ENCODE data around the gene RASL11A.
A peak's percentile ranks its signal among the peaks of the same experiment; 100 is the strongest.

The RASL11A gene

DNA sequence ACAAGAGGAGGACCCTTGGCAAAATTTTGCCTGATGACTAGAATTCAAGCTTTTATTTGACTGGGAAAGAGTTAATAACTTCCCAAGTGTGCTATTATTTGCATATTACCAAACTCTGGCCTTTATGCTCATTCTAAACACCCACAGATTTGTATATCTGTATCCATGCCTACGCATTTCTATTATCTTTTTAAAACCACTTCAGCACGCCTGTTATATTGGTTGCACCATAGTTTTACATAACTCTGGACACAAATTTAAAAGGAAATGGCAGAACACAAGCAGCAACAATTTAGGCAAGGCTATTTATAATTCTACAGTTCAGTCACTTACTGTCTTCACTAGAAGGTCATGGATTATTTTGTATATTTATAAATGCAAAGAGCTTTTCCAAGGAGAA is 3.7 kb upstream of the RASL11A start:
- no peaks in the 10 kb centered on the region for H3K9me3 ChIP-seq (ENCODE audit: insufficient read depth, low read depth, low read length)
- no peaks in the 10 kb centered on the region for H3K4me1 ChIP-seq (ENCODE audit: insufficient read depth, low read length)
- no peak overlapping the region for H3K4me3 ChIP-seq (ENCODE audit: low read length)
- WGBS = 93% methylated on average over 2 of the region's 2 CpGs
- H3K27ac ChIP-seq (ENCODE audit: low read depth, low read length) = no peak overlapping the region
- no peak overlapping the region for H3K9ac ChIP-seq (ENCODE audit: low read depth, low read length)
- H3K36me3 ChIP-seq (ENCODE audit: insufficient read depth, low read length) = no peaks in the 10 kb centered on the region
- H3K27me3 ChIP-seq (ENCODE audit: insufficient read depth, low read length) = peaks cover 24% of the 10 kb centered on the region

DNA sequence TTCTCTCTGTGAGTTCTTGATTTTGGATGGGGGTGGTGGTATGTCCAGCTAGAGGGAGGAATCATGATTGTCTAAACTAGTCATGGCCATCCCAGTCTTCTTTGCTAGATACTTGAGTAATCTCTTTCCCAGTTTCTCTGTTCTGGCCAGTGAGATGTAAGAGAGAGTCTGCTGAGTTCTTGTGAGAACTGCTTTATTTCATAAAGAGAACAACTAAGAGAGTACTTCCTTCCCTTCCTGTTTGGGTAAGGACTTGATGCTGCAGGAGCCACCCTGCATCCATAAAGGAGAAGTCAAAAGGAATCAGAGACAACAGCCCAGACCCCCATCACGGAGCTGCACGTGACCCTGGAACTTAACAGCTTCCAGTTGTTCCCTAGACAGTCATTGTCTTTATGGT is 3.0 kb upstream of the RASL11A start:
- H3K27ac ChIP-seq (ENCODE audit: low read depth, low read length) = no peak overlapping the region
- no peaks in the 10 kb centered on the region for H3K4me1 ChIP-seq (ENCODE audit: insufficient read depth, low read length)
- no peaks in the 10 kb centered on the region for H3K36me3 ChIP-seq (ENCODE audit: insufficient read depth, low read length)
- no peak overlapping the region for H3K9ac ChIP-seq (ENCODE audit: low read depth, low read length)
- H3K27me3 ChIP-seq (ENCODE audit: insufficient read depth, low read length) = peaks cover 31% of the 10 kb centered on the region
- WGBS = 88% methylated on average over 2 of the region's 2 CpGs
- no peaks in the 10 kb centered on the region for H3K9me3 ChIP-seq (ENCODE audit: insufficient read depth, low read depth, low read length)
- H3K4me3 ChIP-seq (ENCODE audit: low read length) = no peak overlapping the region

GRCh38 chr13:27269114-27269665 is 1.4 kb upstream of the RASL11A start:
- H3K9me3 ChIP-seq (ENCODE audit: insufficient read depth, low read depth, low read length) = no peaks in the 10 kb centered on the region
- H3K36me3 ChIP-seq (ENCODE audit: insufficient read depth, low read length) = no peaks in the 10 kb centered on the region
- no peak overlapping the region for H3K9ac ChIP-seq (ENCODE audit: low read depth, low read length)
- H3K4me1 ChIP-seq (ENCODE audit: insufficient read depth, low read length) = no peaks in the 10 kb centered on the region
- H3K27me3 ChIP-seq (ENCODE audit: insufficient read depth, low read length) = peaks cover 36% of the 10 kb centered on the region
- WGBS = 70% methylated on average over 2 of the region's 2 CpGs
- H3K27ac ChIP-seq (ENCODE audit: low read depth, low read length) = no peak overlapping the region
- no peak overlapping the region for H3K4me3 ChIP-seq (ENCODE audit: low read length)

DNA sequence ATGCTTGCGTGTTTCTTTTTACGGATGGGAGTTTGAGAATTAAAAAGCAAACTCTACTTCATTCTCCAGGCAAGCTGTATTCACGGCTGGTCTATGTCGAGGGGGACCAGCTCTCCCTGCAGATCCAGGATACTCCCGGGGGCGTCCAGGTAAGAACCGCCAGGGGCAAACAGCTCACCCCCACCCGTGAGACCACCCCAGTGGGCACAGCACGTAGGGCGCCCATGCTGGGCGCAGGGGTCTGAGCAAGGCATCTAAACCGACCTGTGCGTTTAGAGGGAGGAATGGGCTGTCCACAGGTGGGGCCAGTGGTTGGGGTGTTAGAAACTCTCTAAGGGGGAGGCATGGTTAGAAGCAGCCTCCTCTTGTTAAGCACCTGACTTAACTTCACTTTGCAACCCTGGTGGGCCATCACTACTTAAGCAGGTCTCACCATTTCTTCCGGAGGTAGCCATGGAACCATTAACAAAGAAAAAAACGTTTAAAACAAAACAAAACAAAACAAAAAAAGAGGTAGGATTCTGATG is 1.0 kb downstream of the RASL11A start:
- H3K4me3 ChIP-seq (ENCODE audit: low read length) = peak overlapping the region; percentile 72
- no peaks in the 10 kb centered on the region for H3K9me3 ChIP-seq (ENCODE audit: insufficient read depth, low read depth, low read length)
- H3K4me1 ChIP-seq (ENCODE audit: insufficient read depth, low read length) = no peaks in the 10 kb centered on the region
- peaks cover 36% of the 10 kb centered on the region for H3K27me3 ChIP-seq (ENCODE audit: insufficient read depth, low read length)
- 71% methylated on average over 15 of the region's 15 CpGs for WGBS
- H3K9ac ChIP-seq (ENCODE audit: low read depth, low read length) = no peak overlapping the region
- H3K27ac ChIP-seq (ENCODE audit: low read depth, low read length) = no peak overlapping the region
- H3K36me3 ChIP-seq (ENCODE audit: insufficient read depth, low read length) = no peaks in the 10 kb centered on the region

- WGBS = 54% methylated on average over 4 of the region's 4 CpGs
- no peaks in the 10 kb centered on the region for H3K9me3 ChIP-seq (ENCODE audit: insufficient read depth, low read depth, low read length)
- no peaks in the 10 kb centered on the region for H3K36me3 ChIP-seq (ENCODE audit: insufficient read depth, low read length)
- H3K4me1 ChIP-seq (ENCODE audit: insufficient read depth, low read length) = no peaks in the 10 kb centered on the region
- H3K9ac ChIP-seq (ENCODE audit: low read depth, low read length) = no peak overlapping the region
- H3K4me3 ChIP-seq (ENCODE audit: low read length) = no peak overlapping the region
- peaks cover 36% of the 10 kb centered on the region for H3K27me3 ChIP-seq (ENCODE audit: insufficient read depth, low read length)
- no peak overlapping the region for H3K27ac ChIP-seq (ENCODE audit: low read depth, low read length)
These were observed 3.2 kb downstream of the RASL11A start for GRCh38 chr13:27273658-27274425.

GRCh38 chr13:27274631-27275030 is 4.0 kb downstream of the RASL11A start:
- Histone ChIP-seq H3K27me3 (ENCODE audit: insufficient read depth, low read length) (peaks cover 28% of the 10 kb centered on the region), H3K9ac (ENCODE audit: low read depth, low read length) (no peak overlapping the region), H3K27ac (ENCODE audit: low read depth, low read length) (no peak overlapping the region), H3K36me3 (ENCODE audit: insufficient read depth, low read length) (no peaks in the 10 kb centered on the region), H3K9me3 (ENCODE audit: insufficient read depth, low read depth, low read length) (no peaks in the 10 kb centered on the region), H3K4me1 (ENCODE audit: insufficient read depth, low read length) (no peaks in the 10 kb centered on the region), H3K4me3 (ENCODE audit: low read length) (no peak overlapping the region)
- 40% methylated on average over 1 of the region's 1 CpG for WGBS

DNA sequence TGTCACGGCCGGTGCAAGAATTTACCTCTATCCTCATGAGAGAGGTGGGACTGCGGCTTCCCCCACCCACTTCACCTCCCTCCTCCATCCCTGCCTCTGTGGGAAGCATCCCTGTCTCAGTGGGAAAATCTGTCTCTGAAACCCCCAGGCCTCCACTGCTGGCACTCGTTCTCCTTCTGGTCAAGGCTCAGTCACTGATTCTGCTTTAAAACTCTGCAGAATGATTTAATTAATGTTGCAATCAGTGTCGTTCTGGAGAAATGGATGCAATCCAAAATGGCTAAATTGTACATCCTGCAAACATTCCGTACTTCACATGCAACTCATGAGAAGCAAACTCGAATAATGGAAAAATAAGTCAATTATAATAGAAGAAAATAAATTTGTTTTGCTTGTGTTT is 5.6 kb downstream of the RASL11A start:
- Histone ChIP-seq H3K9ac (ENCODE audit: low read depth, low read length) (no peak overlapping the region), H3K27ac (ENCODE audit: low read depth, low read length) (no peak overlapping the region), H3K9me3 (ENCODE audit: insufficient read depth, low read depth, low read length) (no peaks in the 10 kb centered on the region), H3K36me3 (ENCODE audit: insufficient read depth, low read length) (no peaks in the 10 kb centered on the region), H3K4me3 (ENCODE audit: low read length) (no peak overlapping the region), H3K27me3 (ENCODE audit: insufficient read depth, low read length) (peaks cover 20% of the 10 kb centered on the region), H3K4me1 (ENCODE audit: insufficient read depth, low read length) (no peaks in the 10 kb centered on the region; the same call in 1 of the 2 replicates)
- 86% methylated on average over 7 of the region's 7 CpGs for WGBS

DNA sequence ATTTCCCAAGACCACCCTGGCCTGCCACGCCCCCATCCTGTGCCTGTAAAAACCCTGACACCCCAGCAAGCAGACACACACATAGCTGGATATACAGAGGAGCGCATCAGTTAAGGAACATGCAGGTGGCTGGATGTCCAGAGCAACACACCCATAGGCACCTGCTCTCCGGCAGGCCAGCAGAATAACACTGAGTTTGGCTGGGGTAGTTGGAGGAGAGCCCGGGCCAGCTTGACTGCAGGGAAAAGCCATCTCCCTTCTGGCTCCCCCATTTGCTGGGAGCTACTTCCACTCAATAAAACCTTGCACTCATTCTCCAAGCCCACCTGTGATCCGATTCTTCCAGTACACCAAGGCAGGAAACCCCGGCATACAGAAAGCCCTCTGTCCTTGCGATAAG is 8.9 kb downstream of the RASL11A start:
- WGBS = 92% methylated on average over 7 of the region's 7 CpGs
- no peaks in the 10 kb centered on the region for H3K9me3 ChIP-seq (ENCODE audit: insufficient read depth, low read depth, low read length)
- H3K4me1 ChIP-seq (ENCODE audit: insufficient read depth, low read length) = no peaks in the 10 kb centered on the region; the same call in 1 of the 2 replicates
- no peak overlapping the region for H3K9ac ChIP-seq (ENCODE audit: low read depth, low read length)
- no peak overlapping the region for H3K27ac ChIP-seq (ENCODE audit: low read depth, low read length)
- no peaks in the 10 kb centered on the region for H3K36me3 ChIP-seq (ENCODE audit: insufficient read depth, low read length)
- H3K4me3 ChIP-seq (ENCODE audit: low read length) = no peak overlapping the region
- no peaks in the 10 kb centered on the region for H3K27me3 ChIP-seq (ENCODE audit: insufficient read depth, low read length)

DNA sequence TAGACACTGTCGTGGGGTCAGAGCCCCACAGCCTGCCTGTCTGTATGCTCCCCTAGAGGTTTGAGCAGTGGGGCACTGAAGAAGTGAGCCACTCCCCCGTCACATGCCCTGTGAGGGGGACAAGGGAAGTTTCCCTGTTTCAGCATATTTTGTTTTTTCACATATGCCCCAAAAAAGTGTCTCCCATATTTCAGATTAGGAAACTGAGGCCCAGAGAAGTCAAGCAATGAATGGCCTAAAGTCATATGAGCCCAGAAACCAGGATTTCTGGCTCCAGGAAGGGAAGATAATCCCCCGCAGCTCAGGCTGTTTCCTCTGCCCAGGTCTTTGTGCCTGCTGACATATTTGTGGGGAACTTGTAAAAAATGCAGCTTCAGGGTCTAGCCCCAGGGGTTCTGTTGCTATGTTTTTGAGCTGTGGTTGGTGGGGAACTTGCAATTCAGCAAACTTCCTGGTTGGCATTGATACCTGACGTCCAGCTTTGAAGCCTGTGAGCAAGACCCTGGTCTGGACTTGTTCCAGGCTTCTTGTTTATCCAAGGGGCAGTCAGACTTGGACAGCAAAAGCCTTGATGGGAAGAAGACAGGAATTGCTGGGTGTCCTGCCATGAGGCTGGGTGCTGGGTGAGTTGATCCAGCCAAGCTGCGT is 9.5 kb downstream of the RASL11A start:
- no peaks in the 10 kb centered on the region for H3K27me3 ChIP-seq (ENCODE audit: insufficient read depth, low read length)
- WGBS = 83% methylated on average over 5 of the region's 5 CpGs

GRCh38 chr13:27280841-27281240 is 10.2 kb downstream of the RASL11A start:
- Histone ChIP-seq H3K4me3 (ENCODE audit: low read length) (no peak overlapping the region), H3K27ac (ENCODE audit: low read depth, low read length) (no peak overlapping the region), H3K9ac (ENCODE audit: low read depth, low read length) (no peak overlapping the region), H3K36me3 (ENCODE audit: insufficient read depth, low read length) (no peaks in the 10 kb centered on the region), H3K27me3 (ENCODE audit: insufficient read depth, low read length) (no peaks in the 10 kb centered on the region), H3K9me3 (ENCODE audit: insufficient read depth, low read depth, low read length) (no peaks in the 10 kb centered on the region), H3K4me1 (ENCODE audit: insufficient read depth, low read length) (no peaks in the 10 kb centered on the region; the same call in 1 of the 2 replicates)
- 71% methylated on average over 4 of the region's 4 CpGs for WGBS

More for the DNA sequence above, 9.5 kb downstream of the RASL11A start:
- H3K9ac ChIP-seq (ENCODE audit: low read depth, low read length) = no peak overlapping the region
- H3K4me3 ChIP-seq (ENCODE audit: low read length) = no peak overlapping the region
- H3K9me3 ChIP-seq (ENCODE audit: insufficient read depth, low read depth, low read length) = no peaks in the 10 kb centered on the region
- H3K4me1 ChIP-seq (ENCODE audit: insufficient read depth, low read length) = no peaks in the 10 kb centered on the region; the same call in 1 of the 2 replicates
- H3K36me3 ChIP-seq (ENCODE audit: insufficient read depth, low read length) = no peaks in the 10 kb centered on the region
- no peak overlapping the region for H3K27ac ChIP-seq (ENCODE audit: low read depth, low read length)

- no peaks in the 10 kb centered on the region for H3K9me3 ChIP-seq (ENCODE audit: insufficient read depth, low read depth, low read length)
- H3K27me3 ChIP-seq (ENCODE audit: insufficient read depth, low read length) = no peaks in the 10 kb centered on the region
- H3K9ac ChIP-seq (ENCODE audit: low read depth, low read length) = no peak overlapping the region
- no peaks in the 10 kb centered on the region for H3K36me3 ChIP-seq (ENCODE audit: insufficient read depth, low read length)
- WGBS = no CpG with 5 or more reads among the region's 1 CpG
- no peak overlapping the region for H3K27ac ChIP-seq (ENCODE audit: low read depth, low read length)
- no peaks in the 10 kb centered on the region; the same call in 1 of the 2 replicates for H3K4me1 ChIP-seq (ENCODE audit: insufficient read depth, low read length)
- no peak overlapping the region for H3K4me3 ChIP-seq (ENCODE audit: low read length)
These were observed 10.8 kb downstream of the RASL11A start for GRCh38 chr13:27281420-27281819.
